ENCODE measurements around the gene RAPGEF4.

The RAPGEF4 gene

DNA sequence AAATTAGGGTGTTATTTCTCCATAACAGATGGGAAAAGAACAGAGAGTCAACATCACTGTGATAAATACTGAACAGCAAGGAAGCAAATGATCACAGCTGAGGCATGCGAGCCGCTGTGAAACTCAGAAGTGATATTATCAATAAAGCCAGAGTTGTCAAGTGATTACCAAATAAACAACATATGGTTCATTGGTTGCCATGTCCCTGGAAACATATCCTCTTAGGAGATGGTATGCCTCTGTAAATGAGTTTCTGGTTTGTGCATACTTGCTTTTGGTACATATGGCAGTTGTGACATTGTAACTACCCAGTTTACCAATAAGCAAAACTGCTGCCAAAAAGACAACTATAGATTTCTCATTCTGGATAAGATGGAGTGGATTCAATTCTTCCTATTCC, 23.8 kb downstream of the RAPGEF4 start:
- TF ChIP-seq, protein P1, sequence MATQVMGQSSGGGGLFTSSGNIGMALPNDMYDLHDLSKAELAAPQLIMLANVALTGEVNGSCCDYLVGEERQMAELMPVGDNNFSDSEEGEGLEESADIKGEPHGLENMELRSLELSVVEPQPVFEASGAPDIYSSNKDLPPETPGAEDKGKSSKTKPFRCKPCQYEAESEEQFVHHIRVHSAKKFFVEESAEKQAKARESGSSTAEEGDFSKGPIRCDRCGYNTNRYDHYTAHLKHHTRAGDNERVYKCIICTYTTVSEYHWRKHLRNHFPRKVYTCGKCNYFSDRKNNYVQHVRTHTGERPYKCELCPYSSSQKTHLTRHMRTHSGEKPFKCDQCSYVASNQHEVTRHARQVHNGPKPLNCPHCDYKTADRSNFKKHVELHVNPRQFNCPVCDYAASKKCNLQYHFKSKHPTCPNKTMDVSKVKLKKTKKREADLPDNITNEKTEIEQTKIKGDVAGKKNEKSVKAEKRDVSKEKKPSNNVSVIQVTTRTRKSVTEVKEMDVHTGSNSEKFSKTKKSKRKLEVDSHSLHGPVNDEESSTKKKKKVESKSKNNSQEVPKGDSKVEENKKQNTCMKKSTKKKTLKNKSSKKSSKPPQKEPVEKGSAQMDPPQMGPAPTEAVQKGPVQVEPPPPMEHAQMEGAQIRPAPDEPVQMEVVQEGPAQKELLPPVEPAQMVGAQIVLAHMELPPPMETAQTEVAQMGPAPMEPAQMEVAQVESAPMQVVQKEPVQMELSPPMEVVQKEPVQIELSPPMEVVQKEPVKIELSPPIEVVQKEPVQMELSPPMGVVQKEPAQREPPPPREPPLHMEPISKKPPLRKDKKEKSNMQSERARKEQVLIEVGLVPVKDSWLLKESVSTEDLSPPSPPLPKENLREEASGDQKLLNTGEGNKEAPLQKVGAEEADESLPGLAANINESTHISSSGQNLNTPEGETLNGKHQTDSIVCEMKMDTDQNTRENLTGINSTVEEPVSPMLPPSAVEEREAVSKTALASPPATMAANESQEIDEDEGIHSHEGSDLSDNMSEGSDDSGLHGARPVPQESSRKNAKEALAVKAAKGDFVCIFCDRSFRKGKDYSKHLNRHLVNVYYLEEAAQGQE (IDR thresholded peaks at IDR 0.05; ENCODE audit: insufficient read depth in 1 of 2, low read depth in 2 of 2, low read length in 2 of 2): no peak

GRCh38 chr2:172761306-172761705, 25.7 kb downstream of the RAPGEF4 start:
- TF ChIP-seq, protein P1 (IDR thresholded peaks at IDR 0.05; ENCODE audit: insufficient read depth in 1 of 2, low read depth in 2 of 2, low read length in 2 of 2): no peak
- TF ChIP-seq FOXP2 (optimal IDR thresholded peaks at IDR 0.05; ENCODE audit: borderline replicate concordance, extremely low read depth, extremely low read length, insufficient read depth) (no peak), TAF1 (IDR thresholded peaks at IDR 0.05; ENCODE audit: borderline replicate concordance, insufficient read depth, low read length) (no peak), POLR2AphosphoS5 (IDR thresholded peaks at IDR 0.05; ENCODE audit: low read depth, low read length) (no peak), SIN3A (IDR thresholded peaks at IDR 0.05; ENCODE audit: borderline replicate concordance, insufficient read depth, low read length) (no peak)

- no peak for TF ChIP-seq SIN3A (IDR thresholded peaks at IDR 0.05; ENCODE audit: borderline replicate concordance, insufficient read depth, low read length)
- no peak for TF ChIP-seq FOXP2 (optimal IDR thresholded peaks at IDR 0.05; ENCODE audit: borderline replicate concordance, extremely low read depth, extremely low read length, insufficient read depth)
- no peak for TF ChIP-seq POLR2AphosphoS5 (IDR thresholded peaks at IDR 0.05; ENCODE audit: low read depth, low read length)
- TF ChIP-seq TAF1 (IDR thresholded peaks at IDR 0.05; ENCODE audit: borderline replicate concordance, insufficient read depth, low read length): no peak
- TF ChIP-seq, protein P1 (IDR thresholded peaks at IDR 0.05; ENCODE audit: insufficient read depth in 1 of 2, low read depth in 2 of 2, low read length in 2 of 2): no peak
These were observed 26.9 kb downstream of the RAPGEF4 start for GRCh38 chr2:172762574-172762973.

DNA sequence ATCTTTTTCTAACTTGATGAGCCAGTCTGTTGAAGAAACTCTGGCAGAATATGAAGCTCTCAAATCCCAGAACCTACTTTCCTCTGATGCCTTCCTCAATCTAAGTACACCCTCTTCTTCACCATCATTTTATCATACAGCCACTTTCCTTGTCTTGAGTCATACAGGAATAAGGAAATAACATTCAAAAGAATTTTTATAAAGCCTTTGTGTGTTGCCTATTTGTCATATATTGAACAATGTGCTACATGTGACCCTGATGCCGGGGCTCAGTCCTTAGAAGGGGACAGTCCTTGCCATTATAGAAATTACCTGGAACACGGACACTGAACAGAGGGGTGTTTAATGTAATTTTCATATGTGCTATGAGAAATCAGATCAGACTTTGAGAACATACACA, 27.4 kb downstream of the RAPGEF4 start:
- no peak for TF ChIP-seq POLR2AphosphoS5 (IDR thresholded peaks at IDR 0.05; ENCODE audit: low read depth, low read length)
- TF ChIP-seq TAF1 (IDR thresholded peaks at IDR 0.05; ENCODE audit: borderline replicate concordance, insufficient read depth, low read length): no peak
- TF ChIP-seq SIN3A (IDR thresholded peaks at IDR 0.05; ENCODE audit: borderline replicate concordance, insufficient read depth, low read length): no peak
- TF ChIP-seq, protein P1 (IDR thresholded peaks at IDR 0.05; ENCODE audit: insufficient read depth in 1 of 2, low read depth in 2 of 2, low read length in 2 of 2): no peak
- no peak for TF ChIP-seq FOXP2 (optimal IDR thresholded peaks at IDR 0.05; ENCODE audit: borderline replicate concordance, extremely low read depth, extremely low read length, insufficient read depth)

DNA sequence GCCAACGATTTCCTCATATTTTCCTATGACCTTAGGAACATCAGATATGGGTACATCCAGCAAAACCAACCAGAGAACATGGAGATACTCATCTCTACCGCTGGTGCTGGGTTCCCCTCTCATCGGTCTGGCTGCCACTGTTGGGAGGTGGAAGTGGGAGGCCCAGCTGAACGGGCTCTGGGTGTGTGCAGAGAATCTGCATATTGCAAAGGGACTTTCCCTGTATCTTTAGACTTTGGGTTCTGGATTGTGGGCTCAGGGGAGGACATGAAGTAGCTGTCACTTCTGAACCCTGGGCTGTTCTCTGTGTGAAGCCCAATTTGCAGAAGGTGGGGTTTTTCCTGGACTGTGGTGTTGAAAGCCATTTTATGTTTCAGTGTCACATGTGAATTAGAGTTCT, 30.0 kb downstream of the RAPGEF4 start:
- TF ChIP-seq FOXP2 (optimal IDR thresholded peaks at IDR 0.05; ENCODE audit: borderline replicate concordance, extremely low read depth, extremely low read length, insufficient read depth) (no peak), POLR2AphosphoS5 (IDR thresholded peaks at IDR 0.05; ENCODE audit: low read depth, low read length) (no peak), TAF1 (IDR thresholded peaks at IDR 0.05; ENCODE audit: borderline replicate concordance, insufficient read depth, low read length) (no peak), SIN3A (IDR thresholded peaks at IDR 0.05; ENCODE audit: borderline replicate concordance, insufficient read depth, low read length) (no peak)
- TF ChIP-seq, protein P1 (IDR thresholded peaks at IDR 0.05; ENCODE audit: insufficient read depth in 1 of 2, low read depth in 2 of 2, low read length in 2 of 2): no peak
